Neural crest cell (in vitro differentiated cells): ENCODE measurements around the gene CUX1. TPM values are rescaled to one million over a fixed set of nuclear protein-coding genes. Genes with fewer than 3 reads are reported as not detected.

Source experiments
- DNase-seq: peaks from one replicate; pipeline ENCODE4 v3.0.0; 2021; ENCODE audit warnings: low read depth, mixed read lengths, low spot score
- H3K27ac Mint-ChIP-seq: one replicate; pipeline ENCODE4 v1.8.0; 2021; ENCODE audit warnings: mild to moderate bottlenecking, mixed read lengths; ENCODE audit not compliant: unreplicated experiment
- H3K27me3 Mint-ChIP-seq: 2 replicates; pipeline ENCODE4 v1.8.0; 2021; ENCODE audit warnings: low read depth, mild to moderate bottlenecking, mixed read lengths
- H3K36me3 Mint-ChIP-seq: 2 replicates; pipeline ENCODE4 v1.8.0; 2021; ENCODE audit warnings: low read depth, mild to moderate bottlenecking, mixed read lengths
- H3K4me1 Mint-ChIP-seq: 2 replicates; pipeline ENCODE4 v1.8.0; 2021; ENCODE audit warnings: mixed read lengths
- H3K4me3 Mint-ChIP-seq: one replicate; pipeline ENCODE4 v1.8.0; 2021; ENCODE audit warnings: mild to moderate bottlenecking, mixed read lengths
- H3K9me3 Mint-ChIP-seq: 2 replicates; pipeline ENCODE4 v1.8.0; 2021; ENCODE audit warnings: mixed read lengths
- CTCF ChIP-seq: fragments of 200-600 bp; sonication (generic); conservative IDR thresholded peaks from 2 replicates; pipeline ENCODE4 v1.5.0; 2021; ENCODE audit warnings: antibody characterized with exemption, mild to moderate bottlenecking
- total RNA-seq: library from RNA; stranded (reverse); gene quantifications from 2 replicates; pipeline ENCODE4 v1.2.1, GENCODE V29; 2021

The CUX1 gene
- total RNA-seq, 1 donor from 2014 or later = 60.0 TPM

- no peaks in the 10 kb centered on the region for H3K9me3 Mint-ChIP-seq
- TF ChIP-seq CTCF = no peak
- H3K27me3 Mint-ChIP-seq = no peaks in the 10 kb centered on the region
- H3K36me3 Mint-ChIP-seq = peaks cover 3% of the 10 kb centered on the region
- DNase-seq = no peak
- peaks cover 14% of the 10 kb centered on the region for H3K4me1 Mint-ChIP-seq
- no peak overlapping the region for H3K4me3 Mint-ChIP-seq
- peak overlapping the region; percentile 46 for H3K27ac Mint-ChIP-seq
These were observed 246.3 kb downstream of the CUX1 start for GRCh38 chr7:102063690-102064180.

- Mint-ChIP-seq H3K4me3 (no peak overlapping the region), H3K27me3 (no peaks in the 10 kb centered on the region)
- no peak for DNase-seq
These were observed 247.1 kb downstream of the CUX1 start for GRCh38 chr7:102064361-102065025.

GRCh38 chr7:102065226-102065625 lies 247.8 kb downstream of the CUX1 start:
- H3K36me3 Mint-ChIP-seq = peaks cover 7% of the 10 kb centered on the region
- H3K4me1 Mint-ChIP-seq = peaks cover 24% of the 10 kb centered on the region
- H3K4me3 Mint-ChIP-seq = no peak overlapping the region
- no peaks in the 10 kb centered on the region for H3K9me3 Mint-ChIP-seq
- DNase-seq = no peak
- TF ChIP-seq CTCF = no peak
- no peaks in the 10 kb centered on the region for H3K27me3 Mint-ChIP-seq
- no peak overlapping the region for H3K27ac Mint-ChIP-seq

More at GRCh38 chr7:102064361-102065025, 247.1 kb downstream of the CUX1 start:
- no peak overlapping the region for H3K27ac Mint-ChIP-seq
- peaks cover 3% of the 10 kb centered on the region for H3K36me3 Mint-ChIP-seq
- peaks cover 17% of the 10 kb centered on the region for H3K4me1 Mint-ChIP-seq
- no peak for TF ChIP-seq CTCF
- no peaks in the 10 kb centered on the region for H3K9me3 Mint-ChIP-seq

DNA sequence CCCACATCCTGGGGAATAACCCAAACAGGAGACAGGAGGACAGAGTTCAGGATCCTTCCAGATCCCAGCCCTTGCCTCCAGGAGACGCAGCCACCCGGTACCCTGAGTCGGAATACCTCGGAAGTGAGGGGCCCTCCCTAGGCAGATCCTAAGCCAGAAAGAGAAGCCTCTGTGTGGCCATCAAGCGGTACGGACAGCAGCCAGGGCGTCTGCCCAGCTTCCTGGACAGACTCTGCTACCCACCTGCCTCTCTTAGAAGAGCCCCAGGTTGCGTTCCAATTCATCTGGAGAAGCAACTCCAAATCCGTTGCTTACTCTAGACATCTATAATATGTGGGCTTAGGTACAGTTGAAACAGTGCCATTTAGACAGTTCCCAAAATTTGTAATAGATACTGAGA lies 249.1 kb downstream of the CUX1 start:
- Mint-ChIP-seq H3K4me3 (no peak overlapping the region), H3K9me3 (no peaks in the 10 kb centered on the region), H3K36me3 (peaks cover 11% of the 10 kb centered on the region), H3K4me1 (peaks cover 27% of the 10 kb centered on the region), H3K27me3 (no peaks in the 10 kb centered on the region), H3K27ac (no peak overlapping the region)
- no peak for TF ChIP-seq CTCF
- DNase-seq = no peak

DNA sequence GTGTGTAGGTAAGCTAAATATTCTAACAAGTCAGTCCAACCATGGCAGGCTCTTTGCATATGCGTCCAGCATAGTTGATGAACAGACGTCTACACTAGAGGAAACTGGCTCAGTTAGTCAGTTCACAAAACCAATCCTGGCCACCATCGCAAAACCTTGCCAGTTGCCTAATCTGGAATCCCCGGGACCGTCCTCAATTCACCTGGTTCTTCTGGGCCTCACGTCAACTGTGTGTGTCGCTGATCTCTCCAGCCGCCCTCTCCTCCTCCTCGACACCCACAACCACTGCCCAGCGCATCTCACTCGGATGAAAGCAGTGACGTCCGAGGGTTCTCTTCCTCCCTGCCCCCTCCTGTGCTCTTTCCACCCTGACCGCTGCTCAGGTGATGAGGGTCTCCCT lies 251.4 kb downstream of the CUX1 start:
- no peak overlapping the region for H3K4me3 Mint-ChIP-seq
- H3K27ac Mint-ChIP-seq = peak overlapping the region; percentile 35
- no peak for DNase-seq
- H3K4me1 Mint-ChIP-seq = peaks cover 21% of the 10 kb centered on the region
- no peaks in the 10 kb centered on the region for H3K27me3 Mint-ChIP-seq
- no peaks in the 10 kb centered on the region for H3K9me3 Mint-ChIP-seq
- peaks cover 21% of the 10 kb centered on the region for H3K36me3 Mint-ChIP-seq
- TF ChIP-seq CTCF = no peak
